Mucosa of gallbladder (tissue), 1 donor: ENCODE measurements around the gene RBP4. TPM values are rescaled to one million over a fixed set of nuclear protein-coding genes. Genes with fewer than 3 reads are reported as not detected.

Experiments
- DNase-seq: peaks from one replicate; pipeline ENCODE4 v3.0.0-alpha.2; 2020; ENCODE audit warnings: low spot score
- total RNA-seq: library from RNA; stranded (reverse); gene quantifications from one replicate; pipeline ENCODE4 v1.2.1, GENCODE V29; 2021
- donor health status: DM: no; HTN: no; CAD: no.

Gene RBP4
- total RNA-seq, 1 donor from 2014 or later = 59.9 TPM

- DNase-seq = no peak
Measured at GRCh38 chr10:93595378-93596161, 5.5 kb downstream of the RBP4 start.

- no peak for DNase-seq
Measured at GRCh38 chr10:93594518-93594917, 6.5 kb downstream of the RBP4 start.

GRCh38 chr10:93593749-93594148, 7.3 kb downstream of the RBP4 start:
- no peak for DNase-seq

DNA sequence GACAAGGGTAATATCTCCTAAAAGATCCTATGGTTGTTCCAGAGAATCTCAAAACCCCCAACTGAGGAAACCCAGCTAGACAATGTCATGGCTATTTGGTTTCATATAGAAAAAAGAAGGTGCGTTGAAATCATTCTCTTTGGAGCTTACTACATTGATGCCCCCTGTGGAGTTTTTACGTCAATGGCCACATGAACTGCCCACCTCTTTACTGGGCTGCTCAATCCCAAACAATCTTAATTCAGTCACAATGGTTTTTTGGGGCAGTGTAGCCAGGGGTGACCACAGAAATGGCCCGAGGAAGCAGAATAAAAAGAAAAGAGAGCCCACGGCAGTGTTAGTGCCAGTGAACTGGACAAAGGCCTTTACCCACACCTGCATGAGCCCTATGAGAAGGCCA, 7.8 kb downstream of the RBP4 start:
- DNase-seq = no peak

DNA sequence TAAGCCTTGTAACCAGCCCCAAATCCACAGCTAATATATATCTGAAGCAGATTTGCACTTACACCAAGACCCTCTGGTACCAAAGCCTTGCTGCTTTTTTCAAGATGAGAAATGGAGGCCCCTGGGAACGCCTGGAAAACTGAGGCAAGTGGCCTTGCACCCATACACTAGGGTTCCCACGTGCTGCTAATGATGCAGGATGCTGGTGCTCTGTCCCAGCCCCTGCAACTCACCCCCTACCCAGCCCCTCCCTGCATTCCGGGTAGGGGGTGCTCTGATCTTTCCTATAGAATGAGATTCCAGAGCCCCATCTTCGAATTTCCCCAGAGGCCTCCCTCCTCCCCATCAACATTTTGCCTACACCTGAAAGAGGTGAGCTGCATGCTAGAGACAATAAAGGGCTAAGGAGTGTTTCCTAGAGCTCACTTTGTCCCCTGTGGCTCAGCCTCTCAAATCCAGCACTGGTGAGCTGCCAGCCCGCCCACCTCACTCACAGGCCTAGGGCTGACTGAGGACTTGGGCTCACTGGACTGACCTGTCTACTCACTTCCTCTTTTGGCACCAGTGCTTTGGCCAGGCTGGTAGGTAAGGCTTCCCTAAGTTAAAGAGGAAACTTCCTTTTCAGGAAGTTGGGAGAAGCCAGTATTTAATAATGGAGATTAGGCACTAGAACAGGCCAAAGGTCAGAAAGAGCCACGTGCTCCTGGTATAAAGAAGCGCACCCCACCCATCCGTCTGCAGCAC, 9.8 kb downstream of the RBP4 start:
- peak; percentile 30 for DNase-seq

DNA sequence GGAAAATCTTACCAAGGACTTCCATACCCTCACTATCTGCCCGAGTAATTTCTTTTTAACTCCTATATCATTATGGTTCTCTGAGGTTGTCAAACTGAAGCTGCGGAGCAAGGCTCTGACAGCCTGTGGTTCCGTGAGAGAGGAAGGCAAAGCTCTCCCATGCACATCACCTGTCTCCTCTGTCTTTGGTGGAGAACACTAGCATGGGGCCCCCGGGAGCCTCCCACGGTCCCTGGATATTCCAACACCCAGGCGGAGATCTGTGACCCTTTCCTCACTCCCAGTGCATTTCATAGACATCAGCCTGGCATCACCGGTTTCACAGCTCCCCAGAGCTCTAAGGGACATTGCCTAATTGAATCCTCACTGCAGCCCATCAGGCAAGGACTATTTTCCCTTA, 10.4 kb downstream of the RBP4 start:
- no peak for DNase-seq

GRCh38 chr10:93589648-93590562, 11.1 kb downstream of the RBP4 start:
- DNase-seq = no peak

DNA sequence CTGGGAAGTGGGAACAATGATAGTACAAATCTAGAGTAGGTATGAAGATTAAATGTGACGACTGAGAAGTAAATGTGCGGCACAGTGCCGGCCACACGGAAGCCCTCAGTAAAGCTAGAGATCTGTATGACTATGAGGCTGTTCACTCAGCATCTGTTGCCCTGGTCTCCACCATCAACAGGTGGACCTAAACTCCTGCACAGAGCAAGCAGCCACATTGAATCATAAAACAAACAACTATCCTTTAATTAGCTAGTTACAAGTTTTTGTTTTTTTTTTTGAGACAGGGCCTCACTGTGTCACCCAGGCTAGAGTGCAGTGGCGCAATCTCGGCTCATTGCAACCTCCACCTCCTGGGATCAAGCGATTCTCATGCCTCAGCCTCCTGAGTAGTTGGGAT, 16.6 kb downstream of the RBP4 start:
- DNase-seq = no peak

DNA sequence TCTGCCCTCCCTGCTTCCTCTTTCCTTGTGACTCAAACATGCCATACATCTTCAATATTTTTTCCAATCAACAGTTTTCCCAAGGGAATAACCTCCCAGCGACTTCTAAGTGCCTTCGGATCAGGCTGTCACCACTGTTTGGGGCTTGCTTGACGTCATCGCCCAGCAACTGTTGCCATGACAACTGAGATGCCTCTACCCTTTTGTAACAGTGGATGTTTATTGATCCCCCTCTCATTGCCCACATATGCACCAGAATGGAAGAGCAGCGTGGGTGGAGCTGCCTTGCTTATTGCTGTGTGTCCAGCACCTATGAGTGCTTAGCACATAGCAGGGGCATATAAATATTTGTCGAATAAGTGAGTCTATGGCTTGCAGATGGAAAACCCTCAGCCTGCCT, 20.2 kb downstream of the RBP4 start:
- no peak for DNase-seq

DNA sequence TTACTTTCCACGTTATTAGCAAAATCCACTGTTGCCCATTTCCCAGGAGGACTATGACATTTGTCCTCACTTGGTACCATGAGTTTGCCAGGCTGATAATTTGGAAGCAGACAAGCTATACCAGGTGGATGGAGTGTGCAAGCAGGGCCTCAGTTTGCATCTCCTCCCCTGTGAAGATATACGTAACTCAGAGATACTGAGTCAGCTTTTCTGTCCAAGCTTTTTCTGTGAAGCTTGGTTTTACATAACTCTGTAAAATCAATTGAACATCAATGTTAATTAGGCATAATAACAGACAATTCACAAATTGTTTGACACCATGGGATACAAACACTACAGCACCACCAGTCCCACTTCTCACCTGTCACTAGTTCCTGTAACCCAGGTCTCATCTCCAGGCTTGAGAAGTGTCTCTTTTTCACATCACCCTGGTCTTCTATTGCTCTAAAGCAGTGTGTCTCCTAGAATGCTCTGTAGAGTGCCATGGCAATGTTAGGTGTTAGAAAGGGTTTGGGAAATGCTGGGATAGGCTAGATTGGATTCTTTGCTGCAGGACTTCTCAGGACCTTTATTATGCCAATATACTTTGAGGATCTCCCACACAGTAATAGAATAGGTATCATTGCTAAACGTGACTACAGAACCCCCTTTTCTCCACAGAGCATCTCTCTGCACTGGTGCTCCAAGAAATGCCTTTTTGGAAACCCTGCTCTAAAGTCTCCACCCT, 20.9 kb downstream of the RBP4 start:
- no peak for DNase-seq

GRCh38 chr10:93579089-93579488, 21.9 kb downstream of the RBP4 start:
- DNase-seq = peak; percentile 16

DNA sequence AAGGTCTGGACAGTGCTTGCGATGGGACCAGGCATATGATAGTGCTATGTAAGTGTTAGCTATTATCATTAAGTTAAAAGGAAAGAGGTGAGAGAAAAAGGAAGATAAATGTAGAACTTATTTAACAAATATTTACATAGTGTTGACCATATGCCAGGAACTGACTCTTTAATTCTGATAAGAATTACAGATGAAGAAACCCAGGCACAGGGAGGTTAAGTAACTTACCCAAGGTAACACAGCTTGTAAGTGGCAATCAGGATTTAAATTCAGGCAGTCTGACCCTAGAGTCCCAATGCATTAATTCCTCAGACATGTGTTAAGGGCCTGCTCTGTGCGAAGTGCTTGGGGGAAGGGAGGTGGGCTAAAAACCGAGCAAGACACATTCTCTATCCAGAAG, 23.5 kb downstream of the RBP4 start:
- DNase-seq = no peak

DNA sequence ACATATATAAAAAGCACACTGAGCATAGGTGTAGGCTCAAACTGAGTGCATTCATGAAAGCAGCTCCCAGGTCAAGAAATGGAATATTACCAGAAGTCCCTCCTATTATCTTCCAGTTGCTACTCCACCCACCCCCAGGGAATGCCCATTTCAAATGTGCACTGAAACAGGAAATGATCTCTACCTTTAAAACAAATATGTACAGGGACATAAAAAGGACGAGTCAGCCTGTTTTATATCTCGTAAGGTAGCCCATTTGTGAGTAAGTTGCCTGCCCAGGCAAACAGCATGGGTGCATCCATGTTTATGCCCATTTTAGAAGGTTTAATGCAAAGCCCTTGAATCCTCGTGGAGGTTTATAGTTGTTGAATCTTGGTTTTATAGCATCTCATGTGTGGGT, 24.1 kb downstream of the RBP4 start:
- no peak for DNase-seq

- DNase-seq = no peak
Measured at GRCh38 chr10:93573924-93574323, 27.1 kb downstream of the RBP4 start.

- peak; percentile 20 for DNase-seq
Measured at GRCh38 chr10:93573051-93573909, 27.8 kb downstream of the RBP4 start.

- no peak for DNase-seq
Measured at GRCh38 chr10:93572606-93573005, 28.4 kb downstream of the RBP4 start.

DNA sequence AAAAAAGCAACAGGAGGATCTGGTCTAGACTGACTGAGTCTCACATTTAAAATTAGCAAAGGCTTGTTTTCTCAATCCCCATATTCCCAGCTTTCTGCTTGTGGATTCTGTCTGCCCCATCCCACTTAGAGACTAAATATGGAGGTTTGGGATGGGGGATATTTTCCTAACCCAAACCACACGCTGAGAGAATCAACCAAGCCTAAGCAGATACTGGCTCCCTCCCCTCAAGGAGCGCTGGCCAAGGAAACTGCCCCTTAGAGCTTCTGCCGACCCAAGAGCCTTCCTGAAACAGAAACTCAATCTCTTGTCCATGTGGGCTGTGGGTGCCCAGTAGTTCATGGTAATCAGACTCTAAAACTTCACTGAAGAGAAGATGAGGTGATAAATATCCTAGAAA, 30.7 kb downstream of the RBP4 start:
- no peak for DNase-seq

DNA sequence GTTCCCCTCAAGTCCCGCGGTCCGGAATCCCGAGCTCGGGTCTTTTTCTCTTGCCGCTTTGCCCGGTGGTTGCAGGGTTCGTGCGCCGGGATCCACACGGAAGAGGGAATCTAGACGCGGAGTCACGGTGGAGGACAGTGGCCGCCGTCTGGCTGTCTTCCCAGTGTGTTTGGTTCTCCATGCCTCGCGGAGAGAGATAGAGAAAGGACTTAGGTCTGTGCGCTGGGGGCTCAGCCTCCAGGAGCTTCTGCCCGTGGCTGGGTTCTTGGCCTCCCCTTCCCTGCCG, 33.0 kb downstream of the RBP4 start:
- no peak for DNase-seq

DNA sequence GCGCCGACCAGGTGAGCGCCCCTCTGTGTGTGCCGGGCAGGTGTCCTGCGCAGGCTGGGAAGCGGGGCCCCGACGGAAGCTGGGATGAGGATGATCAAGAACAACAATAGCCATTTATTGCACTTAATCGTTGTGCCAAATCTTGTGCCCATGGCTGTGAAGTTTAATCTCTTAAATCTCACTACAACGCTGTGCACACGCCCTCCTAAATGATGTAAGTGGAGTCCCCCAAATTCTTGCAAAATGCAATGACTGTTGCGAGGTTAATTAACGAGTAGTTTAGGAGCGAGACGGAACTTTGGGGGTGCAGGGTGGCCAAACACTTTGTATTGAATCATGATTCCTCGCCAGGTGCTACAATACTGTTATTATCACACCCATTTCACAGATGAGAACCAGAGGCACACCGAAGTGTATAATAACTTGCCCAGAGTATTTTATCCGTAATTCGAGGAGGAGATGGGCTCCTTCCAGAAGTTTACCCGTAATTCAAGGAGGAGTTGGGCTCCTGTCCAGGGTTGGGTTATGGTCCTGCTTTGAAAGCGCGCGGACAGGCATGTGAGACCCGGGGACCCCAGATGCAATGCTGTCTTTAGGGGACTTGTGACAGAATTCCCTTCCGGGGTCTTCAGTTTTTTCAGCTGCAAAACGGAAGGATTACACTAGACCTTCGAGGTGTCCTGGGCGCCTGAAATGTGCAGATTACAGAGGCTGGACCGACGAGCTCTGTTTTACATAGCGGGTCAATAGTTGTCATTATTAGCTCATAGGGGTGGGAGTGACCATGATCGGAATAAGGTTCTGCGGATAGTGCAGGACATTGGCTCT, 33.5 kb downstream of the RBP4 start:
- no peak for DNase-seq
